SK-N-SH (cell line): ENCODE data around the gene SNX8.

Source experiments
- CHD2 ChIP-seq: fragments of 150-350 bp; IDR thresholded peaks from 2 replicates; pipeline ENCODE4 v1.6.1; 2018; ENCODE audit warnings: low read length; ENCODE audit not compliant: partially characterized antibody
- EP300 ChIP-seq, 2 experiments: IDR thresholded peaks; 2 replicates each; pipeline versions ENCODE4 v1.4.0 to v1.6.1; 2012; ENCODE audit warnings: borderline replicate concordance in 1 of 2, low read depth in 1 of 2, low read length in 1 of 2
- EZH2phosphoT487 ChIP-seq: fragments of 200-600 bp; sonication (generic); IDR thresholded peaks from 2 replicates; pipeline ENCODE4 v1.6.1; 2017; ENCODE audit warnings: low read depth, mixed run types, mild to moderate bottlenecking, antibody characterized with exemption, moderate library complexity, borderline replicate concordance
- GABPA ChIP-seq: IDR thresholded peaks from 2 replicates; pipeline ENCODE4 v1.4.0; 2012; ENCODE audit warnings: low read depth, mild to moderate bottlenecking
- JUND ChIP-seq: IDR thresholded peaks from 2 replicates; pipeline ENCODE4 v1.4.0; 2012
- TAF1 ChIP-seq: IDR thresholded peaks from 2 replicates; pipeline ENCODE4 v1.6.1; 2012; ENCODE audit warnings: low read depth, mild to moderate bottlenecking, low read length, moderate library complexity, borderline replicate concordance
- USF1 ChIP-seq: IDR thresholded peaks from 2 replicates; pipeline ENCODE4 v1.4.0; 2012; ENCODE audit warnings: low read depth, borderline replicate concordance
- TF ChIP-seq, protein P1 (sequence below): fragments of 200-600 bp; sonication (generic); IDR thresholded peaks from 2 replicates; pipeline ENCODE4 v1.6.1; 2017; ENCODE audit warnings: antibody characterized with exemption, mild to moderate bottlenecking, moderate library complexity

- TF ChIP-seq, protein P1, sequence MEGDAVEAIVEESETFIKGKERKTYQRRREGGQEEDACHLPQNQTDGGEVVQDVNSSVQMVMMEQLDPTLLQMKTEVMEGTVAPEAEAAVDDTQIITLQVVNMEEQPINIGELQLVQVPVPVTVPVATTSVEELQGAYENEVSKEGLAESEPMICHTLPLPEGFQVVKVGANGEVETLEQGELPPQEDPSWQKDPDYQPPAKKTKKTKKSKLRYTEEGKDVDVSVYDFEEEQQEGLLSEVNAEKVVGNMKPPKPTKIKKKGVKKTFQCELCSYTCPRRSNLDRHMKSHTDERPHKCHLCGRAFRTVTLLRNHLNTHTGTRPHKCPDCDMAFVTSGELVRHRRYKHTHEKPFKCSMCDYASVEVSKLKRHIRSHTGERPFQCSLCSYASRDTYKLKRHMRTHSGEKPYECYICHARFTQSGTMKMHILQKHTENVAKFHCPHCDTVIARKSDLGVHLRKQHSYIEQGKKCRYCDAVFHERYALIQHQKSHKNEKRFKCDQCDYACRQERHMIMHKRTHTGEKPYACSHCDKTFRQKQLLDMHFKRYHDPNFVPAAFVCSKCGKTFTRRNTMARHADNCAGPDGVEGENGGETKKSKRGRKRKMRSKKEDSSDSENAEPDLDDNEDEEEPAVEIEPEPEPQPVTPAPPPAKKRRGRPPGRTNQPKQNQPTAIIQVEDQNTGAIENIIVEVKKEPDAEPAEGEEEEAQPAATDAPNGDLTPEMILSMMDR, result no peak
- TF ChIP-seq JUND (no peak), TAF1 (no peak), USF1 (no peak), EP300 (IDR thresholded peaks at IDR 0.05; ENCODE audit: borderline replicate concordance in 1 of 2, low read depth in 1 of 2, low read length in 1 of 2) (no peak), CHD2 (no peak), EZH2phosphoT487 (no peak), GABPA (no peak)
Measured at GRCh38 chr7:2289621-2290020, 24.6 kb downstream of the SNX8 start.
